Hippocampal formation (tissue), 2 donors: ENCODE results near the gene STRADA.

Source experiments
- DNase-seq, 2 donors: peaks; one replicate each; lab custom pipeline; 2025; lab: John Stamatoyannopoulos, UW

STRADA gene, protein sequence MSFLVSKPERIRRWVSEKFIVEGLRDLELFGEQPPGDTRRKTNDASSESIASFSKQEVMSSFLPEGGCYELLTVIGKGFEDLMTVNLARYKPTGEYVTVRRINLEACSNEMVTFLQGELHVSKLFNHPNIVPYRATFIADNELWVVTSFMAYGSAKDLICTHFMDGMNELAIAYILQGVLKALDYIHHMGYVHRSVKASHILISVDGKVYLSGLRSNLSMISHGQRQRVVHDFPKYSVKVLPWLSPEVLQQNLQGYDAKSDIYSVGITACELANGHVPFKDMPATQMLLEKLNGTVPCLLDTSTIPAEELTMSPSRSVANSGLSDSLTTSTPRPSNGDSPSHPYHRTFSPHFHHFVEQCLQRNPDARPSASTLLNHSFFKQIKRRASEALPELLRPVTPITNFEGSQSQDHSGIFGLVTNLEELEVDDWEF

DNA sequence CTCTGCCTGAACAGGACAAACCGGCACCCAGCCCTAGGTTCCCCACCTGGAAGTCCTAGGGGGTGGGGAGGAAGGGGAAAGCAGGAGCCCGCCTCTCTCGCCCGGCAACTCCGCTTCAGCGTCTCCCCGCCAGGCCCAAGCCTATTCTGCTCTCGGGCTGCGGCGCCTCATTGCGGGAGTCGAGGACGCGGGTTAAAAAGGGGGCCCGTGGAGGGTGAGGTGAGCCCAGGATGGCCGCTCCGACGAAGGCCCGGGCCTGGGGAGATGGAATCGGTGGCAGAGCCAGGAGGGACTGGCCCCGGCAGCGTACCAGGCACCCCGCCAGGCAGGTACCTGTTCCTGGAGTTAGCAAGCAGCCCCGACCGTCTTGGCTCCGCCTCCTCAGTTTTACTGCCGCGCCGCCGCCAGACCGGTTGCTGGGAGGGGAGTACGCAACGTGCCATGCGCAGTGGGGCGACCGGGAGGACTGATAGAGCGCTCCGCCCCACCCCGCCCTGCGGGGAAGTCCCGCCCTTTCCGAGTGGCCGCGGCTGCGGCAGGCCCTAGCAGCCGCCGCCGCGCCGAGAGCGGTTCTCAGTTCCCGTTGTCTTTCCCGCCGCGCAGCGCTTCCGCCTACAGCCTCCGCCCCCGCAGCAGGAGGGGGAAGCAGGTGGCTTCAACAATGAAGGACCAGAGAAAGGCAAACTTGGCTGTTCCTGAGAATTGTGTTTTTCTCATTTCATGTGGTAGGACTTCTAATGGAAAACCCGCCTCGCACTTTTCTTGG is at the start of gene STRADA:
Gene STRADA (minus strand): TSS at position 392 of the 766 bp plus-strand sequence. CDS start 13,430 bp downstream, outside the sequence.
- DNase-seq: peak; percentile 95 to 96

DNA sequence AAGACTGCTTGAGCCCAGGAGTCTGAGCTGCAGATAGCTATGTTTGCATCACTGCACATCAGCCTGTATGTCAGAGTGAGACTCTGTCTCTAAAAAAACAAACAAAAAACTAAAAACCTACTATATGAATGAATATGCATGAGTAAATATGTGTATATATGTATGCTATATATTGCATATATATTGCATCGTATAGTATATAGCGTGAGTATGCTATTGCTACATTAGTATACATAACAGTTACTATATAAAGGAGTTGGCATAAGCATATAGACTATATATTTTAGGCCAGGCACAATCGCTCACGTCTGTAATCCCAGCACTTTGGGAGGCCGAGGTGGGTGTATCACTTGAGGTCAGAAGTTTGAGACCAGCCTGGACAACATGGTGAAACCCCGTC is 48.5 kb upstream of the STRADA start:
- no peak for DNase-seq

DNA sequence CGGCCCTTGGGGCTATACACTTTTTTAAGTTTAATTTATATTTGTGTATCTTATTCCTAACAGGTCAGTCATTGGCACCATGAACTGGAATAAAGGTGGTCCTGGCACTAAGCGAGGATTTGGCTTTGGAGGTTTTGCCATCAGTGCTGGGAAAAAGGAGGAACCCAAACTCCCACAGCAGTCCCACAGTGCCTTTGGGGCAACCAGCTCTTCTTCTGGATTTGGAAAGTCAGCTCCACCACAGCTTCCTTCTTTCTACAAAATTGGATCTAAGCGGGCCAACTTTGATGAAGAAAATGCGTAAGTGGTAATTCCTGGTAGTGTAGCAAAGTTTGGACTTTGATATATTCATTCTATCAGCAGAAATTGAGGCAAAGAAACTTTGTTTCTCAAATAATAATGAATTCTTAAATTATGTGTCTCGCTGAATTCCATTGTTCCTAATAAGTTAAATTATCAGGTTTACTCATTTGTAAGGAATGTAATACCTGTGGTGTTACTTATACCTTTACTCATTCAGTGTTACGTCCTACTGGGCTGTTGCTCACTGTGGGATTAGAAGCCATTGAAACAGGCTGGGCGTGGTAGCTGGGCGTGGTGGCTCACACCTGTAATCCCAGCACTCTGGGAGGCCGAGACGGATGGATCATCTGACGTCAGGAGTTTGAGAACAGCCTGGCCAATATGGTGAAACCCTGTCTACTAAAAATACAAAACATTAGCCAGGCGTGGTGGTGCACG is 45.5 kb upstream of the STRADA start:
- DNase-seq: no peak

DNA sequence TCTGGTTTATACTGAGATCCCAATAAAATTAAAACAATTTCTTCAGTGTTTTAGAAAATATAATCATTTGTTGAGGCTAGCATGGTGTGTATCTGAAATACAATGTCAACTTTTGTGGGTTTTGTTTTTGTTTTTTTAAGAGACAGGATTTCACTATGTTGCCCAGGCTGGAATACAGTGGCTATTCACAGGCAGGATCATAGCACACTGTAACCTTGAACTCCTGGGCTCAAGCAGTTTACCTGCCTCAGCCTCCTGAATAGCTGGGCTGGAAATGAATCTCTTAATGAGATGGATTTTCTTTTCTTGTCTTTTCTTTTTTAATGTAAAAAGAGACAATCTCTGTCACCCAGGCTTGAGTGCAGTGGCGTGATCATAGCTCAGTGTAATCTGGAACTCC is 44.5 kb upstream of the STRADA start:
- no peak for DNase-seq

DNA sequence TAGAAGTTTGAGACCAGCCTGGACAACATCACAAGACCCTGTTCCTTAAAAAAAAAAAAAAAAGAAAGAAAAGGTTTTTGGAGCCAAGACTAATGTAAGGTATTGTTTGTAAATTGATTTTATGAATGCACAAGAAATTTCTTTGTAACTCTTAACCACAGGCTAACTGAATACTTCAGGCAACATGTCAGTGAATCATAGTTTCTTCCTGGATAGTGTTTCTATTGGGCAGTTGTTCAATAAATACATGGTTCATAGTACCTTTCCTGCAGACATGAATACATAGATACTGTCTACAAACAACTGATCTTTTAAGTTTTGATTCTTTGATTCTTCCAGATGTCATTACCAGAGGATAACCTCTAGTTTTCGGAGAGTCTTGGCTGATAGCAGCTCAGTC is 44.0 kb upstream of the STRADA start:
- no peak for DNase-seq

DNA sequence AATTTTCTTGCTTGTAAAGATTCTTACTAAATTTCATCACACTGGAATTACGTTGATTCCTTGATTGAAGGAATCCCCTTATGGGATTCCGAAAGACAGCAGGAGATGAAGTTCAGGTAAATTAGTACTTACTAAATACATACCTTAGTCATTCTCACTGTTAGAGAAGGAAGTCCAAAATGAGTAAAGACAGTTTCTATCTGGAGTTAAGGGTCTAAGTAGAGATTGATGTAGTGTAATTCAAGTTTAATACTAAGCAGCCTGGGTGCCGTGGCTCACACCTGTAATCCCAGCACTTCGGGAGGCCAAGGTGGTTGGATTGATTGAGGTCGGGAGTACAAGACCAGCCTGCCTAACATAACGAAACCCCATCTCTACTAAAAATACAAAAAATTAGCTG is 41.9 kb upstream of the STRADA start:
- DNase-seq: no peak

DNA sequence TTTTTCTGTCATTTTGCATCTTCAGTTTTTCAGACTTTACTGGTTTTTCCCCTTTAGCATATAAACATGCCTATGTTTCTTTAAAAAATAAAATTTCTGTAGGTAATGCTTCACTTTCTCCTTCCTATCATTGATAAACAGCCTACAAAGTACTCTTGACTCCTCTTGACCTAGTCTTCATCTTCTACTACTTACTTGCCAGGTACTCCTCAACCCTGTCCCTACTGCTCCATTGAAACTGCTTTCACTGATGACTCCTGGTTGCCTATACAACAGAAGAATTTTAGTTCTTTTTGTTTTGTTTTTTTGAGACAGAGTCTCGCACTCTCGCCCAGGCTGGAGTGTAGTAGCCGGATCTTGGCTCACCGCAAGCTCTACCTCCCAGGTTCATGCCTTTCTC is 39.3 kb upstream of the STRADA start:
- DNase-seq: no peak

DNA sequence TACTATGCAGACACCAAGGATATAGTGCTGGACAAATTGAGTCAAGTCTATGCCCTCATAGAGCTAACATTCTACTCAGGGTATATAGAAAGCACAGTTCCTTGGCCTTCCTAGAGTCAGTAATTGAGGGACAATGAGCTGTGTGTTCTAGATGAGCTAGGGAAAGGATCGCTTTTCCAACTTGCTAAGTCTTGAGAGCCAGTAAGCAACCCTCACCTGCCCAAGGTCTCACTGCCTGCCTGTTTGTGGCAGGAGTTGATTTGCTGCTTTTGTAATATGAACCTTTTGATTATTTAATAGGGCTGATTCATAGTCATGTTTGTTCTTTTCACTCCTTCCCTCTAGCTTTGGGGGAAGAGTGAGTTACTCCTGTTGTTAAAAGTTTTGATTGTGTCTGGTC is 38.9 kb upstream of the STRADA start:
- DNase-seq: no peak

DNA sequence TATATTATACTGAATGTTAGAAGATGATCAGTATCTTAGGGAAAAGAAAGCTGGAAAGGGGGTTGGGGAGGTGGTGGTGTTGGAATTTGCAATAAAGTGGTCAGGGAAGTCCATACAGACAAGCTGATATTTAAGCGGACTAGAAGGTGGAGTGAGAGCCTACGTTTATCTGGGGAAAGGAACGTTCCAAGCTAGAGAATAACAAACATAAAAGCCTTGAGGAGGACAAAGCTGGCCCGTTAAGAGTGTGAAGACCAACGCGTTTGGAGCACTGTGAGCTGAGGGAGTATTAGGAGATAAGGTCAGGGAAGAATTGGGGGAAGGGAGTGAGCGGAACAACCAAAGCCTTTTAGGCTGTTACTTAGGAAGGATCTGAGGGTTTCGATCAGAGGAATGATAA is 33.8 kb upstream of the STRADA start:
- DNase-seq: no peak

DNA sequence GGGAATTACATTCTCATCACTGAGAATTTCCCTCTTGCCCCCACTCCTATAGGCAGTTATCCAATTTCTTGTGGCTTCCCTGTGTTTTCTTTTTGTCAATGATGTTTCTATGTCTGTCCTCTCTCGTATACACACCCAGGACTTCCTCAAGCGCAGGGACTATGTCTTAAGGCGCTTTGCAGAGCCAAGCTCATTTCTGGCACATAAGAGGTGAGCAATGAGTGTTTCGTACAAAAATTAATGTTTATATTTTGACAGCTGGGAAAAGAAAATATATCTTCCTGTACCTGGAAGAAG is 33.3 kb upstream of the STRADA start:
- DNase-seq: no peak

DNA sequence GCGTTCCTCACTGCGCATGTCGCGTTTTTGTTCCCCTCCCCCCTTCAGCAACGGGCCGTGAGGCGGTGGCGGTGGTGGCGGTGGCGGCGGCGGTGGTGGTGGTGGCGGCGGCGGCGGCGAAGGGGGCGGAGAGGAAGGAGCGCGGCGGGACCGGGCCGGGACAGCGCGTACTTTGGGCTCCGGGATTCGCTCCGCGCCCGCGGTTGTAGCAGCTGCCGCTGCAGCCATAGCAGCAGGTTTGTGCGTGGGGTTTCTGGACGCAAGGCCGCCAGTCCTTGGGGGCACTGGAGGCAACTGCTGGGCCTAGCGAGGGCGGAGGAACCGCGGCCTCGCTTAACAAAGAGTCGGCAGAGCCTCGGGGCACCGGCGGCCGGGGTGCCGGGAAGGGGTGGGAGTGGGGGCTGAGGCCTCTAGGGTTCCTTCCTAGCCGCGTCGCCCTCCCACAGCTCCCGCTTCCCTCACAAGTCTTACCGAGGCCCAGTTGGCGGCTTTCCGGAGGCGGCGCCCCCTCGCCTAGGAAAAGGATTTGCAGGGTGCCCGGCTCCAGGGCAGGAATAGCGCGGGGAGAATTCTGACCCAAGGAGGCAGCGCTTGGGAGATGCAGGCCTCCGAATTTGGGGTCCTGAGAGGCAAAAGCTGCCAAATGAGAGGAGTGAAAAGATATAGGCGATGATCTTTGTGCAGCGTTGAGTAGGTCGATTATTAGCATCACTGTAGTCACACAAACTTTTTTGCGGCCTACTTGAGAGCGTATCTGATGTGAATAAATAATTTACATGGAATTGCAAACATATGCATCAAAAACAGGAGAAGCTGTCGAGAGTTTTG is 32.8 kb upstream of the STRADA start, which contains the start of gene DDX42:
Gene DDX42 (plus strand): TSS at position 30 of the 828 bp plus-strand sequence. CDS start 12,880 bp downstream, outside the sequence.
- peak in 1 of 2 donors; percentile 6 for DNase-seq

DNA sequence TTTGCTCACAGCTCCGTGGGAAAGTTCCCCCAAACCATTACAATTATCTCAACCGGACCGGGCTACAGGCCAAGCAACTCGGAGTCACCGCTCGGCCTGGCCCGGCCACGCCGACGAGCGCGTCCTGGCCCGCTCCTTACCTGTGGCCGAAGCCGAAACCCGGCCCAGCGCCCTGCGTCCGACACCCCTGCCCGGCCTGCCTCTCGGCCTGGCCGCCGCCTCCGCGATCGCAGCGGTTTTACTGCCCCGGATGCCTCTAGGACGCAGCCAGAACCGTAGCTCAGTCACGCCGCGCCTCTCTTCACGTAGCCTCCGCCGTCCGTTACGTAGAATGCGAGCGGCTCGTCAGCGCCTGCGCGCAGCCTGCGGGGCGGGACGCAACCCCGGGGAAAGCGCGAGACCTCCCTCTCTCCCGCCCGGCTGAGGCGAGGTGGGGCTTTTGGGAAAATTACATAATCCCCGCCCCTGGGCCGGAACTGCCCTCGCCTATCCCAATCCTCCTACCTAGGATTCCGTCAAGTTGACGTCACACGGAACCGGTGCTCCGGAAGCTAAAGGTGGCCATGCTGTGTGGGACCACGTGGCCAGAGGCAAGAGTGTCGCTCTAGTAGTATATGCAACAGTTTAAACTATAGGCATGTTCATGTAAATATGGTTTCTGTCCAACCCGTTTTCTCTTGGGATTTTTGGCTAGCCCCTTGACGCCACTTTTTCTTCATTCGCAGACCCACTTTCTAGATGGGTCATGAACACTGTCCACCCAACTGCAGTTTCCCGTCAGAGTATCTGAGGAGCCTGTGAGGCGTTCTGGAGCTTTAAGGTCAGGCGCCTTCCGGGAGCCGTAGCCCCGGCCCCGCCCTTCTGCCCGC is 31.9 kb upstream of the STRADA start, which contains the start of gene CCDC47:
Gene CCDC47 (minus strand): TSS at position 326 of the 869 bp plus-strand sequence. CDS start 7,422 bp downstream, outside the sequence.
- DNase-seq: peak; percentile 98 to 99

DNA sequence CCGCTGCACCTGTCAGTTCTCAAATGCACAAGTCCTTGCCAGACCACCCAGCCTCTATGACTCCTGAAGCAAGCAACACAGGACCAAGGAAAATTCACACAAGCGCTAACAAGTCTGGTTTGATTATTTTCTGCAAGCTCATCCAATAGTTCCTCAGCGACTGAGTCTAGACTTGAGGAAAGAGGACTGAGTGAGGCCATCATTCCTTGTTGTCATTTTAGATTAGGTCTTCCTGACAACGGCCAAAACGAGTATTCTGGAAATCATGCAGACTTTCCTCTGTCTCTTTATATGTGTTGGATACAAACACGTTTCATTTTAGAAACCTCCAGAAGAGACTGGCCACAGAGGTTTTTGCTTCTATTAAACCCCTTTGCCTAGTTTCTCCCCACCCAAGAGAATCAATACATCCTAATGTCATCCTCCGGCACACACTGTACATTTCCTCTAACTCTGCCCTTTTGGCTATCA is 31.2 kb upstream of the STRADA start:
- no peak for DNase-seq

DNA sequence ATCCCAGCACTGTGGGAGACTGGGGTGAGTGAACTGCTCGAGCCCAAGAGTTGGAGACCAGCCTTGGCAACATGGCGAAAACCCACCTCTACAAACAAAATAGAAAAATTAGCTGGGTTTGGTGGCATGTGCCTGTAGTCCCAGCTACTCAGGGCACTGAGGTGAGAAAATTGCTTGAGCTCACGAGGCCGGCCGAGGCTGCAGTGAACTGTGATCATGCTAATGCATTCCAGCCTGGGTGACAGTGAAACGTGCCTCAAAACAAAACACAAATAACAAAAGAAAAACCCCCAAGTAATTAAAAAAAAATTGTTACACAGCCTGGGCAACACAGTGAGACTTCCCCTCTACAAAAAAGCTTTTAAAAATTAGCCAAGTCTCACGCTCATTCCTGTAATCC is 26.8 kb upstream of the STRADA start:
- no peak for DNase-seq

DNA sequence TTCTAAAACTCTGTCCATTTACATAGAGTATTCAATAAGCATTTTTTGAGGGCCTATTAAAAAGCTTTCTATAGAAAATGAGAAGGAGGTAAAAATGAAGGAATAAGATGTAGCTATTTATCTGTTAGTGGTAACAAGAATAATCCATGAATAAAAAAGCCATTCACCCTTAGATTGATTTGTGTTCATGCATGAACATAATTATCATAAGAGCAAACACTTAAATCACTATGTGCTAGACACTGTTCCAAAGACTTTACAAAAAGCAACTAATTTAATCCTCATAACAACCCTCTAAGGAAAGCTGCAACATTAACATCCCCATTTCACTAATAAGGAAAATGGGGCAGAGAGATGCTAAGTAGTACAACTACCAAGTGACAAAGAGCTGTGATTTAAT is 25.2 kb upstream of the STRADA start:
- DNase-seq: no peak

DNA sequence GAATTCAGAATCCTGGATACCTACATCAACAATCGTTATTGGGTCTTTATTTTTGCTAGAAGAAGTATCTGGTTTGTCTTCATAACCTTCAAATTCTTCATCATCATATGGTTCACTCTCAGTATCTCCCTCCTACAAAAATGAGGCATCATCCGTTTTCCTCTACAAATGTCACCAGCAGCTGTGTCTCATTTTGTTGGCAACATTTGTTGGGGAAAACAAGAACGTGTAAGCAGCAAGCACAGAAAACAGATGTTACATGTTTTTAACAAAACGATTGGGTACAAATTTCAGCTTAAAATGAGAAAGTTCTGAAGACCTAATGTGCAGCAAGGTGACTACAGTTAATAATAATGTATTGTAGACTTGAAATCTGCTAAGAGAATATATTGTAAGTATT is 23.1 kb upstream of the STRADA start:
- DNase-seq: no peak

DNA sequence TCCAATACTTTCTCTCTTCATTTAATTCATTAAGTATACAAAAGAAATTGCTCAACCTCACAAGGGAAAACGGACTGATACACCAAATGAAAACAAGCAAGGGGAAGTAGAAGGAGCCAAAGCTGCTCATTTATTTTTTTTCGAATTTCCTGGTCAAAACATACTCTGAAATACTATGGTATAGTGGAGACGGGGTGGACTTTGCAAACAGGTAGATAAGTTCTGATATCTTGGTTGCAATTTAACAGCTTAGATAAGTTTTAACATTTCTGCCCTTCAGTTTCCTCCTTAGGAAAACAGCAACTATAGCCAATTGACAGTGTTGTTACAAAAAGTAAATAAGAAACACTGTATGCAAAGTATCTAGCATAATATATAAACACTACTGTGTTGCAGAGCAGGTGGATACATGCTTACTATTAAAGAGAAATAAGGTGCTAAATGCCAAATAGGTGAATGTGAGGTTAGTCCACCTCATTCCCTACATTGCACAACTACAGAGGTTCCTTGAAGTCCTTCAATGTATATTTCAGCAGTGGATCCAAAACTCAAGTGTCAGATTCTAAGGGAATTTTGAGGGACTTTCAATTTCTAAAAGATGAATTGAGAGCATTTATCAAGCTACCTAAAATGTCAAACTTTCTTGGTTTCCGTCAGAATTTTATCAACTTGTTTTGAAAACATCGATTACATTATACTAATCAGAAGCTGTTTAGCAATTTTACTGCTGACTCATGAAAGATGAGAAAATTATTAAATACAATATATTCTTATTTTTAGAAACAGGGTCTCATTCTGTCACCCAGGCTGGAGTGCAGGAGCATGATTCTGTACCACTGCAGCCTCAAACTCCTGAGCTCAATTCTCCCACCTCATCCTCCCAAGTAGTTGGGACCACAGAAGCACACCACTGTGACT is 20.8 kb upstream of the STRADA start:
- no peak for DNase-seq

DNA sequence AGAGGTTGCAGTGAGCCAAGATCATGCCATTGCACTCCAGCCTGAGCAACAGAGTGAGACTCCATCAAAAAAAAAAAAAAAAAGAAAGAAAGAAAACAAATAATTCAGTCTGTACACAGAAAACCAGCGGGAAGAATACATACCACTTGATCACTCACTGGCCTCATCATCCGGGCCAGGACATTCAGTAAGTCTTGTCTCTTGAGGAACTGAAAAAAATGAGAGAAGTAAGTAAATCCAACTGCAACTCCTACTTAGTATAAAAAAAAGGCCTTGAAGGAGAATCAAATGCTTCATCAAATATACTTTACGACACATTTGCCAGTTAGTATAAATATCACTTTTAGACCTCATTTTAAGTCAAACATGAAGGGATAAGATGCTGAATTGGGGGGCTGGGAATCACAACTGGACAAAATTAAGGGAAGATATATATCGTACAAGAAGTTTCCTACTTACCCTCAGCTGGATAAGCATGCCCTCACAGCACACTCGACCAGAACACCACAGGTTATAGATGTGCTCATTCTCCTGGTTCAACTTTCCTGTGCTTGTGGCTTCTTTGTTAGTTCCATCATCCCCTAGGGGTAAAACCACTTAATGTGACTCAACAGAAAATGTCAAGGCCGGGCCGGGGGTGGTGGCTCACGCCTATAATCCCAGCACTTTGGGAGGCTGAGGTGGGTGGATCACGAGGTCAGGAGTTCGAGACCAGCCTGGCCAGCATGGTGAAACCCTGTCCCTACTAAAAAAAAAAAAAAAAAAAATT is 19.4 kb upstream of the STRADA start:
- DNase-seq: no peak

DNA sequence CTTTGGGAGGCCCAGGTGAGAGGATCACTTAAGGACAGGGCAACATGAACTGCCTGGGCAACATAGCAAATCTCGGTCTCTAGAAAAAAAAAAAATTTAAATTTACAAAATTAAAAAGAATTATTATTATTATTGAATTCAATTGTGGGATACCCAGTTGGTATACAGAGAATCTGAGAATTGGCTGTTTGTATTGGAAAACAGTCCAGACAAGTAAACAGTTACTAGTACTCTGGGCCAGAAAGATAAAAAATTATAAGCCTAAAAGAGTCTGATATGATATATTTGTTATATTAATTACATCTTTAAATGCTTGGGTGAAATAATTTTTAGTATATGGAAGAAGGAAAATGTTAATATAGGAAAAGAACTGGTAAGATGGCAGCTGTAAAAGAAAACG is 16.8 kb upstream of the STRADA start:
- no peak for DNase-seq
